Measurements from ENCODE around the gene EPS8L2. TPM values are rescaled to one million over a fixed set of nuclear protein-coding genes. Genes with fewer than 3 reads are reported as not detected.
A peak's percentile ranks its signal among the peaks of the same experiment; 100 is the strongest.

Gene EPS8L2
- total and polyA plus RNA-seq, 2 of the 13 experiments (the other 11 are each of a cell fraction or from before 2014, with no cell fraction given) = 89.3 to 416 TPM

DNA sequence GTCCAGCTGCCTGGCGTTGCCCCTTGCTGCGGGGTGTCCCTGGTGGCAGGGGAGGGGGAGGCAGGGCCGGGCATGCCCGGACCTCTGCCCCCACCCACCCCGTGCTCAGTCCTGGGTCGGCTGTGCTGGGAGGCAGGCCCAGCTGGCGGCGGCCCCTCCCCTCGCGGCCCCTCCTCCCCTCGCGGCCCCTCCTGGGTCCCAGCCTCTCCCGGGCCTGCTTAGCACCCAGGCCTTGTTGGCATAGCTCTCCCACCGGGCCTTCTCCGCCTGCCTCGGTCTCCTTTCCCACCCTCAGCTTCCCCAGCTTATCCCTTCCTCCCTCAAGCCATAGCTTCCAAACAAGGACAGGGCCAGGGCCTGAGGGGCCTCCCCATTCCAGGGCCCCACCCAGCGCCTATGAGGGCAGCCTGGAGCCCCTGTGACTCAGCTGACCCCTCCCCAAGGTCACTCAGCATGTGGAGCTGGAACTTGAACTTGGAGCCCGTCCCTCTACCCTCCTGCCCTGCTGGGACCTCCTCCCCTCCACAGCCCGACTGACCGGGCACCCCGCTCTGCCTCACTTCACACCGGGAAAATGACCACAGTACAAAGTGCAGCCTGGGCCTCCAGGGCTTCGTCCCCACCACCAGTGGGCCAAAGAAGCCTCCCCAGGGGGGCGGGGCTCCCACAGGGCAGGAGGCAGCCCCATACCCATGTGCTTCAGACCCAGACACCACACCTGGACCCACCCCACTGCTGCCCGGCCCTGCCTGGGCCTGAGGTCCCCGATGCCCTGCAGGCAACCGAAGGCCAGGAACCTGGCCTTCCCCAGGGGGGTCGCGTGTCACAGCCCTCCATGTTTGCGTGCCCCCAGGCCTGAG is 1.2 kb downstream of the EPS8L2 start (continued):
- TF ChIP-seq ZNF326 (CRISPR knock-in tag; IDR thresholded peaks at IDR 0.05; ENCODE audit: borderline replicate concordance) (0 out of 2 replicates have a peak, but pooled peaks have one; percentile 21), MED1 (CRISPR knock-in tag; IDR thresholded peaks at IDR 0.05) (peak; percentile 94), MYC (CRISPR knock-in tag; IDR thresholded peaks at IDR 0.05; ENCODE audit: borderline replicate concordance) (peak; percentile 85; the same call in 1 of the 2 replicates), KLF6 (CRISPR knock-in tag; IDR thresholded peaks at IDR 0.05) (peak; percentile 34; the same call in 1 of the 2 replicates), KAT8 (CRISPR knock-in tag; IDR thresholded peaks at IDR 0.05) (no peak), NKX3-1 (CRISPR knock-in tag; IDR thresholded peaks at IDR 0.05) (no peak), NCOA2 (CRISPR knock-in tag; IDR thresholded peaks at IDR 0.05) (peak; percentile 59), ZNF331 (CRISPR knock-in tag; IDR thresholded peaks at IDR 0.05) (peak; percentile 30; the same call in 1 of the 2 replicates), CAMTA2 (CRISPR knock-in tag; IDR thresholded peaks at IDR 0.05; ENCODE audit: borderline replicate concordance) (no peak; the same call in none of the 2 replicates), ZNF598 (CRISPR knock-in tag; IDR thresholded peaks at IDR 0.05; ENCODE audit: borderline replicate concordance) (peak; percentile 49; the same call in 1 of the 2 replicates), CENPT (CRISPR knock-in tag; IDR thresholded peaks at IDR 0.05; ENCODE audit: low read depth) (0 out of 2 replicates have a peak, but pooled peaks have one; percentile 21)
- TF ChIP-seq, protein P1, sequence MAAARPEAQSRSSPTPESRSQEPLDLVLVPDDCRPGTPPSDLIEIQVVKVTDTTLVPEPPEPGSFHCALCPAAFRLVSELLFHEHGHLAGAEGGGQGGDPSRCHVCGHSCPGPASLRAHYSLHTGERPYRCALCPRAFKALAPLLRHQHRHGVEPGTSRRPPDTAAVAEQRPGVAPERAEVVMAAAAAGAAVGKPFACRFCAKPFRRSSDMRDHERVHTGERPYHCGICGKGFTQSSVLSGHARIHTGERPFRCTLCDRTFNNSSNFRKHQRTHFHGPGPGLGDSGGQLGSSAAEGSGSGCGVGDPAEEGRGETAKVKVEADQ (CRISPR knock-in tag; IDR thresholded peaks at IDR 0.05; ENCODE audit: borderline replicate concordance) = peak; percentile 13; the same call in 1 of the 2 replicates
- TF ChIP-seq, protein P2, sequence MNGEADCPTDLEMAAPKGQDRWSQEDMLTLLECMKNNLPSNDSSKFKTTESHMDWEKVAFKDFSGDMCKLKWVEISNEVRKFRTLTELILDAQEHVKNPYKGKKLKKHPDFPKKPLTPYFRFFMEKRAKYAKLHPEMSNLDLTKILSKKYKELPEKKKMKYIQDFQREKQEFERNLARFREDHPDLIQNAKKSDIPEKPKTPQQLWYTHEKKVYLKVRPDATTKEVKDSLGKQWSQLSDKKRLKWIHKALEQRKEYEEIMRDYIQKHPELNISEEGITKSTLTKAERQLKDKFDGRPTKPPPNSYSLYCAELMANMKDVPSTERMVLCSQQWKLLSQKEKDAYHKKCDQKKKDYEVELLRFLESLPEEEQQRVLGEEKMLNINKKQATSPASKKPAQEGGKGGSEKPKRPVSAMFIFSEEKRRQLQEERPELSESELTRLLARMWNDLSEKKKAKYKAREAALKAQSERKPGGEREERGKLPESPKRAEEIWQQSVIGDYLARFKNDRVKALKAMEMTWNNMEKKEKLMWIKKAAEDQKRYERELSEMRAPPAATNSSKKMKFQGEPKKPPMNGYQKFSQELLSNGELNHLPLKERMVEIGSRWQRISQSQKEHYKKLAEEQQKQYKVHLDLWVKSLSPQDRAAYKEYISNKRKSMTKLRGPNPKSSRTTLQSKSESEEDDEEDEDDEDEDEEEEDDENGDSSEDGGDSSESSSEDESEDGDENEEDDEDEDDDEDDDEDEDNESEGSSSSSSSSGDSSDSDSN (CRISPR knock-in tag; IDR thresholded peaks at IDR 0.05) = peak; percentile 87
- TF ChIP-seq, protein P3, sequence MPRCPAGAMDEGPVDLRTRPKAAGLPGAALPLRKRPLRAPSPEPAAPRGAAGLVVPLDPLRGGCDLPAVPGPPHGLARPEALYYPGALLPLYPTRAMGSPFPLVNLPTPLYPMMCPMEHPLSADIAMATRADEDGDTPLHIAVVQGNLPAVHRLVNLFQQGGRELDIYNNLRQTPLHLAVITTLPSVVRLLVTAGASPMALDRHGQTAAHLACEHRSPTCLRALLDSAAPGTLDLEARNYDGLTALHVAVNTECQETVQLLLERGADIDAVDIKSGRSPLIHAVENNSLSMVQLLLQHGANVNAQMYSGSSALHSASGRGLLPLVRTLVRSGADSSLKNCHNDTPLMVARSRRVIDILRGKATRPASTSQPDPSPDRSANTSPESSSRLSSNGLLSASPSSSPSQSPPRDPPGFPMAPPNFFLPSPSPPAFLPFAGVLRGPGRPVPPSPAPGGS (CRISPR knock-in tag; IDR thresholded peaks at IDR 0.05) = peak; percentile 77; the same call in 1 of the 2 replicates
- TF ChIP-seq, protein P4, sequence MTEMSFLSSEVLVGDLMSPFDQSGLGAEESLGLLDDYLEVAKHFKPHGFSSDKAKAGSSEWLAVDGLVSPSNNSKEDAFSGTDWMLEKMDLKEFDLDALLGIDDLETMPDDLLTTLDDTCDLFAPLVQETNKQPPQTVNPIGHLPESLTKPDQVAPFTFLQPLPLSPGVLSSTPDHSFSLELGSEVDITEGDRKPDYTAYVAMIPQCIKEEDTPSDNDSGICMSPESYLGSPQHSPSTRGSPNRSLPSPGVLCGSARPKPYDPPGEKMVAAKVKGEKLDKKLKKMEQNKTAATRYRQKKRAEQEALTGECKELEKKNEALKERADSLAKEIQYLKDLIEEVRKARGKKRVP (CRISPR knock-in tag; IDR thresholded peaks at IDR 0.05) = peak in 1 of 2 experiments; percentile 63; a peak in 2 of 4 replicates
- TF ChIP-seq, protein P5, sequence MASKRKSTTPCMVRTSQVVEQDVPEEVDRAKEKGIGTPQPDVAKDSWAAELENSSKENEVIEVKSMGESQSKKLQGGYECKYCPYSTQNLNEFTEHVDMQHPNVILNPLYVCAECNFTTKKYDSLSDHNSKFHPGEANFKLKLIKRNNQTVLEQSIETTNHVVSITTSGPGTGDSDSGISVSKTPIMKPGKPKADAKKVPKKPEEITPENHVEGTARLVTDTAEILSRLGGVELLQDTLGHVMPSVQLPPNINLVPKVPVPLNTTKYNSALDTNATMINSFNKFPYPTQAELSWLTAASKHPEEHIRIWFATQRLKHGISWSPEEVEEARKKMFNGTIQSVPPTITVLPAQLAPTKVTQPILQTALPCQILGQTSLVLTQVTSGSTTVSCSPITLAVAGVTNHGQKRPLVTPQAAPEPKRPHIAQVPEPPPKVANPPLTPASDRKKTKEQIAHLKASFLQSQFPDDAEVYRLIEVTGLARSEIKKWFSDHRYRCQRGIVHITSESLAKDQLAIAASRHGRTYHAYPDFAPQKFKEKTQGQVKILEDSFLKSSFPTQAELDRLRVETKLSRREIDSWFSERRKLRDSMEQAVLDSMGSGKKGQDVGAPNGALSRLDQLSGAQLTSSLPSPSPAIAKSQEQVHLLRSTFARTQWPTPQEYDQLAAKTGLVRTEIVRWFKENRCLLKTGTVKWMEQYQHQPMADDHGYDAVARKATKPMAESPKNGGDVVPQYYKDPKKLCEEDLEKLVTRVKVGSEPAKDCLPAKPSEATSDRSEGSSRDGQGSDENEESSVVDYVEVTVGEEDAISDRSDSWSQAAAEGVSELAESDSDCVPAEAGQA (IDR thresholded peaks at IDR 0.05; ENCODE audit: low read depth) = no peak
- TF ChIP-seq, protein P5 (CRISPR knock-in tag; IDR thresholded peaks at IDR 0.05; ENCODE audit: borderline replicate concordance) = no peak

Measured in HepG2 (cell line).